Liver (tissue), 9 donors: ENCODE data around the gene MVB12B. TPM values are rescaled to one million over a fixed set of nuclear protein-coding genes. Genes with fewer than 3 reads are reported as not detected.
A peak's percentile ranks its signal among the peaks of the same experiment; 100 is the strongest.

ENCODE experiments used
- DNase-seq: peaks from one replicate; pipeline ENCODE4 v3.0.0-alpha.2; 2017; ENCODE audit warnings: low spot score
- H3K27ac ChIP-seq, 2 donors: one replicate each; pipeline ENCODE4 v1.7.0; 2013; ENCODE audit warnings: inconsistent platforms in 2 of 2, low read length in 2 of 2, control low read depth in 1 of 2, low read depth in 1 of 2, mild to moderate bottlenecking in 1 of 2
- H3K27me3 ChIP-seq, 4 donors: one replicate each; pipeline versions ENCODE4 v1.6.1 to v1.7.0; 2013; ENCODE audit warnings: low read length in 3 of 4, inconsistent platforms in 1 of 4, mild to moderate bottlenecking in 1 of 4, moderate library complexity in 1 of 4; ENCODE audit not compliant: control insufficient read depth in 4 of 4, insufficient read depth in 4 of 4
- H3K36me3 ChIP-seq, 4 donors: one replicate each; pipeline versions ENCODE4 v1.6.1 to v1.7.0; 2013; ENCODE audit warnings: low read length in 3 of 4, mild to moderate bottlenecking in 3 of 4, low read depth in 1 of 4, moderate library complexity in 1 of 4; ENCODE audit not compliant: control insufficient read depth in 4 of 4, insufficient read depth in 3 of 4
- H3K4me1 ChIP-seq, 4 donors: one replicate each; pipeline versions ENCODE4 v1.6.1 to v1.7.0; 2013; ENCODE audit warnings: low read length in 3 of 4, mild to moderate bottlenecking in 3 of 4, moderate library complexity in 1 of 4; ENCODE audit not compliant: control insufficient read depth in 4 of 4, insufficient read depth in 4 of 4
- H3K4me3 ChIP-seq, 3 donors: one replicate each; pipeline versions ENCODE4 v1.6.1 to v1.7.0; 2013; ENCODE audit warnings: low read length in 3 of 3, control low read depth in 1 of 3, low read depth in 1 of 3, mild to moderate bottlenecking in 1 of 3
- H3K9ac ChIP-seq, 2 donors: one replicate each; pipeline ENCODE4 v1.7.0; 2013; ENCODE audit warnings: low read length in 2 of 2, mild to moderate bottlenecking in 2 of 2, moderate library complexity in 2 of 2, control low read depth in 1 of 2, low read depth in 1 of 2
- H3K9me3 ChIP-seq, 4 donors: one replicate each; pipeline versions ENCODE4 v1.6.1 to v1.7.0; 2013; ENCODE audit warnings: low read length in 3 of 4; ENCODE audit not compliant: control insufficient read depth in 4 of 4
- ATF3 ChIP-seq: IDR thresholded peaks from 2 replicates; pipeline ENCODE4 v1.6.1; 2016; ENCODE audit warnings: antibody characterized with exemption
- CTCF ChIP-seq: fragments of 150-350 bp; IDR thresholded peaks from 2 replicates; pipeline ENCODE4 v1.5.1; 2017; ENCODE audit warnings: improper control_type of control experiment, low read depth, low read length; ENCODE audit not compliant: missing input control
- EGR1 ChIP-seq, 2 donors: IDR thresholded peaks; 2 replicates each; pipeline ENCODE4 v1.6.1; 2016 to 2018; ENCODE audit warnings: antibody characterized with exemption in 2 of 2, low read depth in 2 of 2
- FOXA1 ChIP-seq: IDR thresholded peaks from 2 replicates; pipeline ENCODE4 v1.6.1; 2016; ENCODE audit warnings: antibody characterized with exemption
- FOXA2 ChIP-seq: IDR thresholded peaks from 2 replicates; pipeline ENCODE4 v1.6.1; 2016; ENCODE audit warnings: antibody characterized with exemption
- GABPA ChIP-seq, 2 donors: IDR thresholded peaks in 1 of 2; conservative IDR thresholded peaks in 1 of 2; 2 replicates each; pipeline ENCODE4 v1.6.1; 2016; ENCODE audit warnings: antibody characterized with exemption in 2 of 2, mild to moderate bottlenecking in 1 of 2, moderate library complexity in 1 of 2
- HNF4A ChIP-seq, 2 donors: conservative IDR thresholded peaks; 2 replicates each; pipeline ENCODE4 v1.6.1; 2016; ENCODE audit warnings: antibody characterized with exemption in 2 of 2, mild to moderate bottlenecking in 2 of 2
- HNF4G ChIP-seq: IDR thresholded peaks from 2 replicates; pipeline ENCODE4 v1.6.1; 2016; ENCODE audit warnings: antibody characterized with exemption
- JUND ChIP-seq, 2 donors: IDR thresholded peaks; 2 replicates each; pipeline ENCODE4 v1.6.1; 2016; ENCODE audit warnings: antibody characterized with exemption in 2 of 2
- MAX ChIP-seq: IDR thresholded peaks from 2 replicates; pipeline ENCODE4 v1.6.1; 2016; ENCODE audit warnings: antibody characterized with exemption
- NR2F2 ChIP-seq: IDR thresholded peaks from 2 replicates; pipeline ENCODE4 v1.6.1; 2016; ENCODE audit warnings: antibody characterized with exemption
- RAD21 ChIP-seq, 2 donors: IDR thresholded peaks; 2 replicates each; pipeline ENCODE4 v1.6.1; 2016; ENCODE audit warnings: antibody characterized with exemption in 2 of 2, mild to moderate bottlenecking in 2 of 2
- REST ChIP-seq: IDR thresholded peaks from 2 replicates; pipeline ENCODE4 v1.6.1; 2016; ENCODE audit warnings: antibody characterized with exemption, mild to moderate bottlenecking
- RXRA ChIP-seq, 2 donors: IDR thresholded peaks; 2 replicates each; pipeline ENCODE4 v1.6.1; 2017 to 2018; ENCODE audit warnings: antibody characterized with exemption in 2 of 2, mild to moderate bottlenecking in 1 of 2
- SP1 ChIP-seq: IDR thresholded peaks from 2 replicates; pipeline ENCODE4 v1.6.1; 2018; ENCODE audit warnings: antibody characterized with exemption, mild to moderate bottlenecking
- TAF1 ChIP-seq: conservative IDR thresholded peaks from 2 replicates; pipeline ENCODE4 v1.6.1; 2016; ENCODE audit warnings: antibody characterized with exemption, mild to moderate bottlenecking
- YY1 ChIP-seq: IDR thresholded peaks from 2 replicates; pipeline ENCODE4 v1.6.1; 2016; ENCODE audit warnings: antibody characterized with exemption, mild to moderate bottlenecking
- WGBS: extraction: QIAGEN DNeasy Blood & Tissue Kit; methylation state at CpG from one replicate; pipeline ENCODE4 v1.1.7; 2013; 5-methylcytosine and 5-hydroxymethylcytosine counted together
- polyA plus RNA-seq, 2 donors: library from polyadenylated mRNA; stranded (reverse) in 1 of 2; unstranded in 1 of 2; fragments of 200-250 nt in 1 of 2; fragments of >200 nt in 1 of 2; fragmentation: Nextera tagmentation in 1 of 2; extraction: Ambion mirVana in 1 of 2; gene quantifications; one replicate each; pipeline versions ENCODE4 v1.2.1 to v1.2.3, GENCODE V29; 2013 to 2015
- total RNA-seq, 2 donors: library from RNA; depleted of rRNA; stranded (reverse); fragments of >200 nt; gene quantifications; one replicate each; pipeline ENCODE4 v1.2.3, GENCODE V29; 2014
- TF ChIP-seq, protein P1 (sequence below): IDR thresholded peaks from 2 replicates; pipeline ENCODE4 v1.6.1; 2016; ENCODE audit warnings: antibody characterized with exemption
- donor health status: healthy.
- donor health status: healthy.
- donor health status: healthy.
- donor health status: healthy.
- donor health status: healthy.

Gene MVB12B
- total and polyA plus RNA-seq, 4 donors, result 5.3 to 12.4 (median 8.4) TPM

- Histone ChIP-seq H3K9me3 (no peaks in the 10 kb centered on the region), H3K9ac (no peak overlapping the region), H3K27me3 (no peaks in the 10 kb centered on the region), H3K4me1 (no peaks in the 10 kb centered on the region), H3K27ac (no peak overlapping the region), H3K36me3 (no peaks in the 10 kb centered on the region), H3K4me3 (no peak overlapping the region)
- DNase-seq, result peak; percentile 28
- TF ChIP-seq ATF3 (no peak), EGR1 (IDR thresholded peaks at IDR 0.05; ENCODE audit: low read depth in 2 of 2) (no peak), HNF4A (conservative IDR thresholded peaks at IDR 0.05) (no peak), REST (no peak), RAD21 (IDR thresholded peaks at IDR 0.05) (no peak), YY1 (no peak), HNF4G (no peak), FOXA2 (no peak), GABPA (IDR thresholded peaks at IDR 0.05 in 1 of 2, conservative IDR thresholded peaks at IDR 0.05 in 1 of 2) (no peak), FOXA1 (no peak), CTCF (no peak), JUND (IDR thresholded peaks at IDR 0.05) (no peak), MAX (no peak), RXRA (IDR thresholded peaks at IDR 0.05) (no peak), SP1 (no peak), TAF1 (no peak), NR2F2 (no peak)
- TF ChIP-seq, protein P1, sequence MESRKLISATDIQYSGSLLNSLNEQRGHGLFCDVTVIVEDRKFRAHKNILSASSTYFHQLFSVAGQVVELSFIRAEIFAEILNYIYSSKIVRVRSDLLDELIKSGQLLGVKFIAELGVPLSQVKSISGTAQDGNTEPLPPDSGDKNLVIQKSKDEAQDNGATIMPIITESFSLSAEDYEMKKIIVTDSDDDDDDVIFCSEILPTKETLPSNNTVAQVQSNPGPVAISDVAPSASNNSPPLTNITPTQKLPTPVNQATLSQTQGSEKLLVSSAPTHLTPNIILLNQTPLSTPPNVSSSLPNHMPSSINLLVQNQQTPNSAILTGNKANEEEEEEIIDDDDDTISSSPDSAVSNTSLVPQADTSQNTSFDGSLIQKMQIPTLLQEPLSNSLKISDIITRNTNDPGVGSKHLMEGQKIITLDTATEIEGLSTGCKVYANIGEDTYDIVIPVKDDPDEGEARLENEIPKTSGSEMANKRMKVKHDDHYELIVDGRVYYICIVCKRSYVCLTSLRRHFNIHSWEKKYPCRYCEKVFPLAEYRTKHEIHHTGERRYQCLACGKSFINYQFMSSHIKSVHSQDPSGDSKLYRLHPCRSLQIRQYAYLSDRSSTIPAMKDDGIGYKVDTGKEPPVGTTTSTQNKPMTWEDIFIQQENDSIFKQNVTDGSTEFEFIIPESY, result no peak
- WGBS, result 84% methylated on average over 16 of the region's 16 CpGs
These were observed 33.7 kb upstream of the MVB12B start for GRCh38 chr9:126292736-126293521.
